ENCODE results near the gene PRSS16.

Gene PRSS16

GRCh38 chr6:27288136-27289044 lies 40.9 kb downstream of the PRSS16 start:
- DNase-seq: no peak

- no peak for DNase-seq
These were observed 42.8 kb downstream of the PRSS16 start for GRCh38 chr6:27290065-27290849.

GRCh38 chr6:27290850-27291208 lies 43.3 kb downstream of the PRSS16 start:
- DNase-seq: no peak

- DNase-seq: no peak
These were observed 46.1 kb downstream of the PRSS16 start for GRCh38 chr6:27293436-27294098.

GRCh38 chr6:27294409-27294808 lies 46.9 kb downstream of the PRSS16 start:
- DNase-seq: no peak

GRCh38 chr6:27295301-27296079 lies 48.0 kb downstream of the PRSS16 start:
- no peak for DNase-seq

GRCh38 chr6:27296106-27296783 lies 48.7 kb downstream of the PRSS16 start:
- no peak for DNase-seq

GRCh38 chr6:27297484-27297856 lies 50.0 kb downstream of the PRSS16 start:
- no peak for DNase-seq

GRCh38 chr6:27297857-27298730 lies 50.6 kb downstream of the PRSS16 start:
- no peak for DNase-seq

GRCh38 chr6:27303613-27304272 lies 56.2 kb downstream of the PRSS16 start:
- no peak for DNase-seq
